Endodermal cell (in vitro differentiated cells): ENCODE results near the gene RPL36AL. TPM values are rescaled to one million over a fixed set of nuclear protein-coding genes. Genes with fewer than 3 reads are reported as not detected.

Experiments used
- DNase-seq: peaks from one replicate; pipeline ENCODE4 v3.0.0-alpha.2; 2017
- H3K27ac ChIP-seq: 2 replicates; pipeline ENCODE4 v1.5.1; 2013; ENCODE audit warnings: mild to moderate bottlenecking, low read depth, low read length, moderate library complexity
- H3K27me3 ChIP-seq: 2 replicates; pipeline ENCODE4 v1.6.1; 2013; ENCODE audit warnings: mild to moderate bottlenecking, low read length, moderate library complexity; ENCODE audit not compliant: insufficient read depth, control insufficient read depth, poor library complexity, severe bottlenecking
- H3K36me3 ChIP-seq: 2 replicates; pipeline ENCODE4 v1.7.0; 2013; ENCODE audit warnings: mild to moderate bottlenecking, low read length, moderate library complexity; ENCODE audit not compliant: control insufficient read depth, insufficient read depth
- H3K4me1 ChIP-seq: one replicate; pipeline ENCODE4 v1.7.0; 2013; ENCODE audit warnings: low read length; ENCODE audit not compliant: control insufficient read depth, insufficient read depth
- H3K4me3 ChIP-seq: 2 replicates; pipeline ENCODE4 v1.5.1; 2013; ENCODE audit warnings: mild to moderate bottlenecking, low read length, moderate library complexity
- H3K9ac ChIP-seq: 2 replicates; pipeline ENCODE4 v1.6.1; 2013; ENCODE audit warnings: mild to moderate bottlenecking, low read length, moderate library complexity; ENCODE audit not compliant: poor library complexity, severe bottlenecking; ENCODE audit errors: extremely low read depth
- H3K9me3 ChIP-seq: 2 replicates; pipeline ENCODE4 v1.6.1; 2013; ENCODE audit warnings: mild to moderate bottlenecking, low read length, moderate library complexity; ENCODE audit not compliant: control insufficient read depth
- H3K27ac Mint-ChIP-seq: 2 replicates; pipeline ENCODE4 v1.8.0; 2020; ENCODE audit warnings: mixed read lengths
- H3K27me3 Mint-ChIP-seq: 2 replicates; pipeline ENCODE4 v1.8.0; 2021; ENCODE audit warnings: mild to moderate bottlenecking, mixed read lengths; ENCODE audit not compliant: insufficient read depth
- H3K36me3 Mint-ChIP-seq: 2 replicates; pipeline ENCODE4 v1.8.0; 2020; ENCODE audit warnings: low read depth, mixed read lengths
- H3K4me1 Mint-ChIP-seq: 2 replicates; pipeline ENCODE4 v1.8.0; 2020; ENCODE audit warnings: mixed read lengths
- H3K4me3 Mint-ChIP-seq: 2 replicates; pipeline ENCODE4 v1.8.0; 2020; ENCODE audit warnings: mild to moderate bottlenecking, moderate library complexity, mixed read lengths
- H3K9me3 Mint-ChIP-seq: 2 replicates; pipeline ENCODE4 v1.8.0; 2020; ENCODE audit warnings: mild to moderate bottlenecking, mixed read lengths
- CTCF ChIP-seq: fragments of 200-600 bp; sonication (generic); conservative IDR thresholded peaks from 2 replicates; pipeline ENCODE4 v1.5.0; 2021; ENCODE audit warnings: antibody characterized with exemption, mild to moderate bottlenecking
- WGBS, 2 experiments: methylation state at CpG; one replicate each; pipeline versions ENCODE4 v1.1.5 to v1.1.7; 2013; ENCODE audit warnings: missing lambda C conversion rate in 2 of 2, mixed read lengths in 1 of 2; ENCODE audit not compliant: insufficient coverage in 1 of 2, insufficient read length in 1 of 2; 5-methylcytosine and 5-hydroxymethylcytosine counted together
- total RNA-seq, 2 donors: library from RNA; stranded (reverse); fragmentation: NEBNext Ultra II Directional in 1 of 2; extraction: Animal tissue kit (Norgen Biotek cat#: 25700) in 1 of 2; gene quantifications; 2 replicates in 1 of 2; 3 replicates in 1 of 2; pipeline ENCODE4 v1.2.1, GENCODE V29; 2021

Gene RPL36AL
- total RNA-seq, 2 donors from 2014 or later = 167 to 176 TPM

- no peak overlapping the region for H3K9ac ChIP-seq
- no peaks in the 10 kb centered on the region for H3K27me3 ChIP-seq
- no peak for TF ChIP-seq CTCF
- H3K36me3 ChIP-seq = peaks cover 7% of the 10 kb centered on the region
- peaks cover 9% of the 10 kb centered on the region for H3K9me3 ChIP-seq
- H3K4me3 ChIP-seq = no peak overlapping the region
- H3K27ac ChIP-seq = no peak overlapping the region
- peaks cover 4% of the 10 kb centered on the region for H3K4me1 ChIP-seq
- no peak for DNase-seq
- Mint-ChIP-seq H3K36me3 (peaks cover 25% of the 10 kb centered on the region), H3K27me3 (no peaks in the 10 kb centered on the region), H3K4me1 (peaks cover 11% of the 10 kb centered on the region), H3K4me3 (no peak overlapping the region), H3K9me3 (peaks cover 5% of the 10 kb centered on the region), H3K27ac (no peak overlapping the region)
- WGBS, 2 experiments = 92 to 94% methylated on average over 2 to 3 of the region's 3 CpGs
Observed at GRCh38 chr14:49569281-49569680, 51.1 kb downstream of the RPL36AL start.

Other genes starting within 250 kb of the RPL36AL start
- gene RPS29, start 34.2 kb downstream of the RPL36AL start, total RNA-seq = 1,000 to 10,000 TPM; 1,577 to 1,586 TPM
- 10 to 100 TPM; 20.4 to 22.9 TPM for gene LRR1, start 21.7 kb downstream of the RPL36AL start, total RNA-seq
- gene MGAT2, start 173 bp upstream of the RPL36AL start, total RNA-seq = 10 to 100 TPM; 21.4 to 23.5 TPM
- 10 to 100 TPM; 18.5 to 19.7 TPM for gene DNAAF2, start 14.6 kb upstream of the RPL36AL start, total RNA-seq
- 10 to 100 TPM; 25.5 to 33.6 TPM for gene POLE2, start 67.6 kb upstream of the RPL36AL start, total RNA-seq
- gene KLHDC1, start 72.5 kb upstream of the RPL36AL start, total RNA-seq = under 1 TPM; 0.35 to 0.77 TPM
- 10 to 100 TPM; 45.8 to 48.4 TPM for gene KLHDC2, start 147.5 kb upstream of the RPL36AL start, total RNA-seq
- 10 to 100 TPM; 75.1 to 82.6 TPM for gene NEMF, start 232.2 kb upstream of the RPL36AL start, total RNA-seq